Activated naive CD8-positive, alpha-beta T cell treated with anti-CD3 and anti-CD28 coated beads for 36 hours (primary cell): ENCODE data around the gene STN1. TPM values are rescaled to one million over a fixed set of nuclear protein-coding genes. Genes with fewer than 3 reads are reported as not detected.
A peak's percentile ranks its signal among the peaks of the same experiment; 100 is the strongest.

Experiments used
- DNase-seq: peaks from one replicate; pipeline ENCODE4 v3.0.0; 2021
- H3K27ac Mint-ChIP-seq: one replicate; pipeline ENCODE4 v1.8.0; 2022; ENCODE audit warnings: mild to moderate bottlenecking, moderate library complexity, mixed read lengths
- H3K27me3 Mint-ChIP-seq: one replicate; pipeline ENCODE4 v1.8.0; 2022; ENCODE audit warnings: mild to moderate bottlenecking, mixed read lengths
- H3K36me3 Mint-ChIP-seq: one replicate; pipeline ENCODE4 v1.8.0; 2021; ENCODE audit warnings: mild to moderate bottlenecking, mixed read lengths
- H3K4me1 Mint-ChIP-seq: one replicate; pipeline ENCODE4 v1.8.0; 2021; ENCODE audit warnings: mixed read lengths
- H3K4me3 Mint-ChIP-seq: one replicate; pipeline ENCODE4 v1.8.0; 2022; ENCODE audit warnings: mild to moderate bottlenecking, moderate library complexity, mixed read lengths
- H3K9me3 Mint-ChIP-seq: one replicate; pipeline ENCODE4 v1.8.0; 2022; ENCODE audit warnings: mixed read lengths
- total RNA-seq, 2 experiments: library from RNA; stranded (reverse); gene quantifications; one replicate each; pipeline ENCODE4 v1.2.3, GENCODE V29; 2021

STN1 gene, protein sequence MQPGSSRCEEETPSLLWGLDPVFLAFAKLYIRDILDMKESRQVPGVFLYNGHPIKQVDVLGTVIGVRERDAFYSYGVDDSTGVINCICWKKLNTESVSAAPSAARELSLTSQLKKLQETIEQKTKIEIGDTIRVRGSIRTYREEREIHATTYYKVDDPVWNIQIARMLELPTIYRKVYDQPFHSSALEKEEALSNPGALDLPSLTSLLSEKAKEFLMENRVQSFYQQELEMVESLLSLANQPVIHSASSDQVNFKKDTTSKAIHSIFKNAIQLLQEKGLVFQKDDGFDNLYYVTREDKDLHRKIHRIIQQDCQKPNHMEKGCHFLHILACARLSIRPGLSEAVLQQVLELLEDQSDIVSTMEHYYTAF
- total RNA-seq = 10 to 100 TPM; 25.4 to 25.5 TPM

DNA sequence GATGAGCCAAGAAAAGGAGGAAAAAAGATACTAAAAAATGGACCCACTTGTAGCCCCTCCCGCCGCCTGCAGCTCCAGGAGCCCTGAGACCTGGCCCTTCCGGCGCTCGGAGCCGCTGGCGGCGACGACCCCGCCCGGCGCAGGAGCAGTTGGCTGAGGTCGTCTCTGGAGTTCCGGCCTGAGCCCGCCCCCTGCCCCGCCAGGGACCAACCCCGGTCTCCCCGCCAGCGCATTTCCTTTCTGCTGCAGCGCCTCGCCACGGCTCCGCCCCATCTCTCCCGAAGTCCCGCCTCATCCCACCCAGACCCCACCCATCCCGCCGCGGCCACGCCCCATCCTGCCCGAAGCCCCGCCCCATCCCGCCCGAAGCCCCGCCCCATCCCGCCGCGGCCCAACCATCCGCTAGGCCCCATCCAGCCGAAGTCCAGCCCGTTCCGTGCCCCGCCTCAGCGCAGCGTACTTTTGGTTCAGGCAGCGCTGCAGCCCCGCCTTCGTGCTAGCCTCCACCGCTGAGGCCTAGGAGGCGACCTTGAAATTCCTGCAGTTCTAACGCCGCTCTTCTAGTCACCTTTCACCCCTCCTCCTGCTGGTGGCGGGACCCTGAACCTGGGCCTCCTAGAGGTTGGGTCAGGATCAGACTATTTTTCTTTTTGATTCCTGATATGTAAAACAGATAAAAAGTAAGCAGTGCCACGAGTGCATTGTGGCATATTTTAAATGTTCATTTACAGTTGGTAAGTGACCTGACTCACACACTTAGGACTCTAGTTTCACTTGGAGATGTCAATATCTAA is at the start of gene STN1:
STN1 (minus strand) TSS at position 132 of the 794 bp plus-strand sequence. CDS start 590 bp downstream, outside the sequence.
- peaks cover 23% of the 10 kb centered on the region for H3K36me3 Mint-ChIP-seq
- peaks cover 27% of the 10 kb centered on the region for H3K4me1 Mint-ChIP-seq
- H3K9me3 Mint-ChIP-seq = peaks cover 9% of the 10 kb centered on the region
- peak within 1 kb of the TSS; percentile 94 for H3K27ac Mint-ChIP-seq
- peak within 1 kb of the TSS; percentile 94 for H3K4me3 Mint-ChIP-seq
- peak; percentile 97 for DNase-seq
- no peaks in the 10 kb centered on the region for H3K27me3 Mint-ChIP-seq

DNA sequence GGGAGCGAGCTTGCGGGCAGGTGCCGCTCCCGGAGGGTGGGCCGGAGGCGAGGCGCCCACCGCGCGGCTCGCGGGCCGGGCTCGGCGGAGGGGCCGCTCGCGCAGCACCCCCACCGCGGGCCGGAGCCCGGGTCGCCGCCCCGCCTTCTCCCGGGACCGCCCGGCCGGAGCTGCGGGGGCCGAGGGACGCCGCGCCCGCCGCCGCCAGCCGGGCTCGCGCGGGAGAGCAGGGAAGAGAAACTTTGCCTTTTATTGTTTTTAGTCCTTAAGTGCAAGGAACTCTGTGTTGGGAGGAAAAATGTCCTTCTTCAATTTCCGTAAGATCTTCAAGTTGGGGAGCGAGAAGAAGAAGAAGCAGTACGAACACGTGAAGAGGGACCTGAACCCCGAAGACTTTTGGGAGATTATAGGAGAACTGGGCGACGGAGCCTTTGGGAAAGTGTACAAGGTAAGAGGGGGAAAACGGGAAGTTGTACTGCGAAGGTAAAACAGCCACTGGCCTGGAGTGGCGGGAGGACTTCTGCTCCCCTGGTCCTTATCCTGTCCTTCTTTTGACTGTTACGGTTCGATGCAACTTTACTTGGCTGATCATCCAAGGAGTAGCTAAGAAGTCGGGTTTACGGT is 49.6 kb upstream of the STN1 start:
- no peaks in the 10 kb centered on the region for H3K27me3 Mint-ChIP-seq
- peaks cover 36% of the 10 kb centered on the region for H3K4me1 Mint-ChIP-seq

DNA sequence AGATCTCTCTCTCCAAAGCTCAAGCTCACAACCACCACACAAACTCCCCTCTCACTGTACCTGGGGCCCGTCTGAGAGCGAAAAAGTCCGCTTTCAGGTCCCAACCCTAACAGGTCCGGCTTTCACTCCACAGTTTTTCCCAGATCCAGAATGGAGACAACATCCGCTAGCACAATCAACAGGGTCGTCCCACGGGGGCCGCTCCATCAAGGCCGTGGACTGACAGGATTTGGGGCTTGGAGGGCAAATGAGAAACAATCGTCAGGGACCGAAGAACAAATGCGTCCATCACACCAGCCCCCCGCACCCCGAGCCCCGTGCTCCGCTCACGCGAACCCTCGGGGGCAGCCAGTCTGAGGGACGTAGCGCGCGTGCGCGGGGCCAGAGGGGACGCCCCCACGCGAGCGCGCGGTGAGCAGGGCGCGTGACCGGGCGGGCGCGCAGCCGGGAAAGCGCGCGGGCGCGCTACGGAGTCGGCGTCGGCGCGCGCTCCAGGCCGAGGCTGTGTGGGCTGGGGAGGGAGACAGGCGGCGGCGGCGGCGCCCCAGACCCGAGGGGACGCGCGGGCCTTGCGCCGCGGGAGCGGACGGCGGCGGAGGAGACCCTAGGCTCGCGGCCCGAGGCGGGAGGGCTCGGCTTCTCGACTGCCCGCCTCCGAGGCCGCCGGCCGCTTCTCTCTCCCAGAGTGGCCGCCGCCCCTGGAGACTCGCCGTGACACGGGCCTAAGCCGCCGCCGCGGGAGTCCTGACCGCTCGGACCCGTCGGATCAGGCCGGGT is 48.9 kb upstream of the STN1 start, which contains the start of gene SLK:
SLK (plus strand) TSS at position 470 of the 777 bp plus-strand sequence. CDS start 606 bp downstream, outside the sequence.
- Mint-ChIP-seq H3K27ac (peak within 1 kb of the TSS; percentile 97), H3K4me3 (peak within 1 kb of the TSS; percentile 95), H3K4me1 (peaks cover 31% of the 10 kb centered on the region), H3K27me3 (no peaks in the 10 kb centered on the region), H3K9me3 (no peaks in the 10 kb centered on the region), H3K36me3 (peaks cover 10% of the 10 kb centered on the region)
- peak; percentile 92 for DNase-seq

More for the DNA sequence above, 49.6 kb upstream of the STN1 start:
- Mint-ChIP-seq H3K9me3 (no peaks in the 10 kb centered on the region), H3K4me3 (peak overlapping the region; percentile 95), H3K36me3 (peaks cover 14% of the 10 kb centered on the region), H3K27ac (peak overlapping the region; percentile 85)
- DNase-seq = peak; percentile 46

DNA sequence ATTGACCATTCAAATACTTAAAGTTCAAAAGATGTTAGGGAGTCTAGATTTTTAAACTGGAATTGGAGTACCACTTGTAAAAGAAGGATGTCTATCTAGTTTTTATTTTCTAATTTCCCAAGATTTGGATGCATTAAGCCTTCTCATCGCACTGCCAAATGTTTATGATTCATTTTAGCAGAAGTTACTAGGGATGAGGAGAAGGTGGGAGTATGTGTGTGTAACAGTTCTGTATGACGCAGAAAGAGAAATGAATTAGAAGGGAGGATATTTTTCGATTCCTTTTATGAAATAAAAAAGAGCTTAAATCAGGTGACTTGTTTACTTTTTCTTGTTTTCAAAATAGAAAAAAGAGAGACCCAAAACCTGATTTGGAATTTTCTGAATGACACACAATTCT is 42.1 kb upstream of the STN1 start:
- H3K4me1 Mint-ChIP-seq = peaks cover 2% of the 10 kb centered on the region
- no peaks in the 10 kb centered on the region for H3K36me3 Mint-ChIP-seq

DNA sequence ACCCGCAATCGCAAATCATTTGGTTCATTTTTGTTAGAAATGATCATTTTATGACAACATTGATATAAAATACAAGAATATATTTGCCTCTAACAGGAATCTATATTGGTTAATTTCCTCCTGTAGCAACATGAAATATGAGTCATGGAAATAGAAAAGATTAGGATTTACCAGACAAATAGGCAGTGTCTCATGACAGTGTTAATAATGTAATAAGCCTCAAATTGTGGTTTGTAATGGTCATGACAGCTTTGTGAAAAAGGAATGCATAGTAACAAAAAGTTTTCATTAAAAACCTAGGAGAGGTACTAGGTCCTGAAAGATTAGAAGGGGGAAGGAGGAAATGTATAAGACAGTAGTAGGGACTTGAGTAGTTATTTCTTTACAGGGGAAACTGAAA is 41.0 kb upstream of the STN1 start:
- H3K27me3 Mint-ChIP-seq = no peaks in the 10 kb centered on the region
- H3K36me3 Mint-ChIP-seq = no peaks in the 10 kb centered on the region
- H3K9me3 Mint-ChIP-seq = peaks cover 2% of the 10 kb centered on the region
- H3K27ac Mint-ChIP-seq = no peak overlapping the region
- H3K4me3 Mint-ChIP-seq = no peak overlapping the region
- no peak for DNase-seq
- H3K4me1 Mint-ChIP-seq = peaks cover 2% of the 10 kb centered on the region

More for the DNA sequence above, 42.1 kb upstream of the STN1 start:
- Mint-ChIP-seq H3K27me3 (no peaks in the 10 kb centered on the region), H3K4me3 (no peak overlapping the region), H3K9me3 (no peaks in the 10 kb centered on the region), H3K27ac (no peak overlapping the region)
- DNase-seq = no peak

DNA sequence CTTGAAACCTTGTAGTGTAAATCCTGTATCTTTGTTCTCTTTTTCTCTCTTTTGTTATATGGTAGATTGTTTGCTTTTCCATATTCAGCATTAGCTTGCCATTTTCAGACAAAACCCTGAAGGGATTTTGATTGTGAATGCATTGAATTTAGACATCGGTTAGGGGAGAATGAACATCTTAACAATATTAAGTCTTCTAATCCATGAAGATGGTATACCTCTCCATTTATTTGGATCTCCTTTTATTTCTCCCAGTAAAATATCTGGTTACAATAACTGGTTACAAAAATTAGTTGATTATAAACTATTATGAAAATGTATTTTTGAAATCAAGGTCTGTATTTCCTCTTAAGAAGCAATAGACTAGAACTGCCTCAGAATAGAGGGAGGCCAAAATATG is 36.6 kb upstream of the STN1 start:
- Mint-ChIP-seq H3K4me3 (no peak overlapping the region), H3K27ac (no peak overlapping the region), H3K27me3 (no peaks in the 10 kb centered on the region), H3K36me3 (no peaks in the 10 kb centered on the region), H3K9me3 (peaks cover 2% of the 10 kb centered on the region), H3K4me1 (peaks cover 2% of the 10 kb centered on the region)
- DNase-seq = no peak

DNA sequence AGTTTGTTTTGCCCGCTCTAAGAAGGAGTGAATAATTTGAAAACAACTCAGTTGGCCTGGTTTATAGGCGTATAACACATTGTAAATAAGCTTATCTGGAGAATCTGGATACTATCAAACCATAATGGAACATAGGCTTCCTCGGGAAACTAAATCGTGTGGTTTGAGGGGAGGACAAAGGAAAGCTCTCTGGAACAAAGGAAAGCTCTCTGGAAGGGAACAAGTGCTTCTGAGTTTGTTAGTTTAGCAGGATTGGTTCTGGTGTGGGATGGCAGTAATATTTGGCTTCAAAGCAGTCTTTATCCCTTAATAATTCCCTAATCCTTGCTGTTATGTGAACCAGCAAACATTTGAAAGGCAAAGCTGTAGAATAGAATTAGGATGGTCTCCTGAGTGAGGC is 34.0 kb upstream of the STN1 start:
- H3K36me3 Mint-ChIP-seq = no peaks in the 10 kb centered on the region

DNA sequence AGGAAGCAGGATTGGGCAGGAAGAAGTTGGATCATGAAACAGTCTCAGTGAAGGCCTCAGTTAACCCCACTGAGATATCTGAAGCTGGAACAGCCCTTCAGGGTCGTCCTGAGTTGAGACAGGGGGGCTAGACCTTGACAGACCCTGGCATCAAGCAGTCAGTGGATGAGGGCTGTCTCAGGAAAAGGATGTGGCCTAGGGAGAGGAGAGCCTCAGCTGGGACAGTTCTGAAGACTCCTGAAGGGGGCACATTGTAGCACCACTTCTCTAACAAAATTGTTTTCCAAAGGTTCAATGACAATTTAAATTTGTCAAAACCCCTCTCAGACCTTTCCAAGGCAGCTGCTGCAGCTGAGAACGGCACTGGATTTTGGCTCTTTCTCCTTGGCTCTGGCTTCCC is 33.2 kb upstream of the STN1 start:
- Mint-ChIP-seq H3K36me3 (no peaks in the 10 kb centered on the region), H3K27me3 (no peaks in the 10 kb centered on the region), H3K4me1 (peaks cover 4% of the 10 kb centered on the region), H3K4me3 (no peak overlapping the region), H3K9me3 (peaks cover 2% of the 10 kb centered on the region), H3K27ac (no peak overlapping the region)
- DNase-seq = no peak

More for the DNA sequence above, 34.0 kb upstream of the STN1 start:
- no peaks in the 10 kb centered on the region for H3K27me3 Mint-ChIP-seq
- H3K4me3 Mint-ChIP-seq = no peak overlapping the region
- H3K9me3 Mint-ChIP-seq = peaks cover 2% of the 10 kb centered on the region
- no peak overlapping the region for H3K27ac Mint-ChIP-seq
- H3K4me1 Mint-ChIP-seq = peaks cover 4% of the 10 kb centered on the region
- no peak for DNase-seq

DNA sequence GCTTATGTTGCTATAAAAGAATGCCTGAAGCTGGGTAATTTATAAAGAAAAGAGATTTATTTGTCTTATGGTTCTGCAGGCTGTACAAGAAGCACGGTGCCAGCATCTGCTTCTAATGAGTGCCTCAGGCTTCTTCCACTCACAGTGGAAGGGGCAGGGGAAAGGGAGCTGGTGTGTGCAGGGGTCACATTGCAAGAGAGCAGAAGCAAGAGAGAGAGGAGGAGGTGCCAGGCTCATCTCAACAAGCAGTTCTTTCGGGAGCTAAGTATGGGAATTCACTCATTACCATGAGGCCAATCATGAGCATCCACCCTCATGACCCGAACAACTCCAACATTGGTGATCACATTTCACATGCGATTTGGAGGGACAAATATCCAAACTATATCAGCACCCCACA is 31.7 kb upstream of the STN1 start:
- no peaks in the 10 kb centered on the region for H3K27me3 Mint-ChIP-seq
- H3K27ac Mint-ChIP-seq = no peak overlapping the region
- DNase-seq = no peak
- peaks cover 2% of the 10 kb centered on the region for H3K9me3 Mint-ChIP-seq
- H3K4me3 Mint-ChIP-seq = no peak overlapping the region
- no peaks in the 10 kb centered on the region for H3K36me3 Mint-ChIP-seq
- H3K4me1 Mint-ChIP-seq = peaks cover 4% of the 10 kb centered on the region

DNA sequence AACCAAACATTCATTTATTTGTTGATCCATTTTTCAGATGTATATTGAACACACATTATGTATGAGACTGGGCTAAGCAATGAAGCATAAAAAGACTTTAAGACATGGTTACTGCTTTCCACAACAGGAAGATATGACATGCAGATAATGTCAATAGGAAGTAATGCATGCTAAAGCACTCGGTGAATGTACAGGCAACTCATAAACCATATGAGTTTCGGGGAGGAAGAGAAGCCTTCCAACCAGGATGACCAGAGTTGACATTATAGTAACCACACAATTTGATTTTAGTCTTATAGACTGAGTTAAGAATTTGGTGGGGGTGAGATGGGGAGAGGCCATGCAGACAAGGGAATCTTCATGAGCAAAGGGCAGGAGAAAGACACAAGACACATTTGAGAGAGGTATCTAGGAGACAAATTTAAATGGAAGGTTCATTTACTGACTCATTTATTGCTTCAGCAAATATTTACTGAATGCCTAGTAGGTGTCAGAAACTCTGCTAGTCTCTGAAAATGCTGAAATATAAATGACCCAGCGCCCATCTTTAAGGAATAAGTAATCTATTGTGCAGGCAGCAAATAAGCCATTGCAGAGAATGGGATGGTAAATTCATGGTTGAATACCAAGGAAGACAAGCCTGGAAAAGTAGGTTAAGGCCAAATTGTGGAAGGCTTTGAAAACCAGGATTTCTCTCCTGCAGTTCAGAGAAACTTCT is 30.0 kb upstream of the STN1 start:
- no peak overlapping the region for H3K27ac Mint-ChIP-seq
- no peaks in the 10 kb centered on the region for H3K9me3 Mint-ChIP-seq
- no peak for DNase-seq
- no peak overlapping the region for H3K4me3 Mint-ChIP-seq
- H3K36me3 Mint-ChIP-seq = no peaks in the 10 kb centered on the region
- H3K27me3 Mint-ChIP-seq = no peaks in the 10 kb centered on the region
- peaks cover 4% of the 10 kb centered on the region for H3K4me1 Mint-ChIP-seq

DNA sequence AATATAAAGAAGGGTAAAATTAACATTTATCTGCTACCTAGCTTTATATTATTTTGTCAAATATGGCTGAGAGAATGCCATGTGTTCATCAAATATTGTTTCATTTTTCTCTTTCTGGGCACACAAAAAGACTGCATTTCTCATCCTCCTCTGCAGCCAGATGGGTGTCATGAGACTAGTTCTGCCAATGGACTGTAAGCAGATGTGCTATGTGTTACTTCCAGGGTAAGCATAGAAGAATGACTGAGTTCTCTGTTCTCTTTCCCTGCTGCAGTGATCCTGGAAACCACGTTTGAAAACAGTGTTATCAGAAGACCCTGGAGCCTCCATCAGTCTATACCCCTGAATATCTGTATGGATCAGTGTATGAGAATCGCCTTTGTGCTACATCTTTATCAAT is 24.9 kb upstream of the STN1 start:
- no peak for DNase-seq
- H3K9me3 Mint-ChIP-seq = no peaks in the 10 kb centered on the region
- no peaks in the 10 kb centered on the region for H3K36me3 Mint-ChIP-seq
- no peak overlapping the region for H3K27ac Mint-ChIP-seq
- peaks cover 3% of the 10 kb centered on the region for H3K4me1 Mint-ChIP-seq
- H3K4me3 Mint-ChIP-seq = no peak overlapping the region
- H3K27me3 Mint-ChIP-seq = no peaks in the 10 kb centered on the region

DNA sequence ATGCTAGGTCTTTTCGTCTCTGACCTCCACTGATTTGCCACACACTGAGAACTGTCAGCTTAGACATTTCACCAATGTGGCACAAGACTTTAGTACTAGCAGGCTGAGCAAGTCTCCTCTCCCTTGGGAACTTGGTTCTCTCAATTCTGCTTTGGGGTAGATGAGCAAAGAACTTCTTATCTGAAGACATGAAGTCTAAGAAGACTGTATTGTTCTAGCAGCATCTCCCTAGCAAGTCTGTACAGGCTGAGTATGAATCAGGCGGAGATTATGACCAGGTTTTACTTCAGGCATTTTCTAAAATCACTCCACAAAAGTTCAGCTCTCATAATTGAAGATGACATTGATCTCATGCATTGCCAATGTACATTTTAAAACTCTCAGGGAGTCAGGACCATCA is 23.8 kb upstream of the STN1 start:
- H3K27ac Mint-ChIP-seq = no peak overlapping the region
- H3K36me3 Mint-ChIP-seq = no peaks in the 10 kb centered on the region
- no peak for DNase-seq
- no peaks in the 10 kb centered on the region for H3K9me3 Mint-ChIP-seq
- H3K4me3 Mint-ChIP-seq = no peak overlapping the region
- H3K27me3 Mint-ChIP-seq = no peaks in the 10 kb centered on the region
- H3K4me1 Mint-ChIP-seq = no peaks in the 10 kb centered on the region

DNA sequence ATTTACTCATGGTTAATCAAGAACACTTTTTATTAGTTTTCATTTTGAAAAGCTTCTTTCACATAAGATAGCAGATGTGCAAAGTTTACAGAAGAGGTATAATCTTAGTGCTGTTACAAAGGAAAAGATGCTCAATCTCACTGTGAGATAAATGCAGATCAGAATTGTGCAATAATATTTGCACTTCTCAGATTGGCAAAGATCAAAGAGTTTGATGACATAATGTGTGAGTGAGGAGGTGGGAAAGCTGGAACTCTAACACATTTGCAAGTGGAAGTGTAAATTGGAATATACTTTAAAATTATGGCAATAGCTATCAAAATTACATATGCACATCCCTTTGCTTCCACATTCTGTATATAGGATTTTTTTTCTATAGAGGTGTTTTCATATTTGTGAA is 21.5 kb upstream of the STN1 start:
- H3K36me3 Mint-ChIP-seq = no peaks in the 10 kb centered on the region
- no peak for DNase-seq
- H3K4me3 Mint-ChIP-seq = no peak overlapping the region
- H3K27me3 Mint-ChIP-seq = no peaks in the 10 kb centered on the region
- H3K4me1 Mint-ChIP-seq = no peaks in the 10 kb centered on the region
- no peak overlapping the region for H3K27ac Mint-ChIP-seq
- H3K9me3 Mint-ChIP-seq = no peaks in the 10 kb centered on the region

DNA sequence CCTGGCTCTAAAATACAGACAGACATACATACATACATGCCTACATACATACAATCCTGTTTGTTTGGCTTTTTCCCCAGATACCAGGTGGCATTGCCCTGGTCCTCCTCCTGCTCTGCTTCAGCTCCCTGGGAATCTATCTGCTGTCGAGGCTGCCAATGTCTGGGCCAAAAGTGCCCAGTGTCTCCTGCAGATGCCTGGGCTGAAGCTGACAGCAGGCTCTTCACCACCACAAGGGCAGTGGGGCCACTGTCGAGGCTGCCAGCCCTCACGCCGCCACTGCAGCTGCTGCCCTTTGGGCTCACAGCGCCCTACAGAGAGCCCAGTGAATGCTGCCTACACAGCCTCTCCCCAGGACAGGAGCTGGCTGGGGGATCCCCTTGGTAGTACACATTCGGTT is 18.0 kb upstream of the STN1 start:
- no peaks in the 10 kb centered on the region for H3K27me3 Mint-ChIP-seq
- no peak for DNase-seq
- H3K4me3 Mint-ChIP-seq = no peak overlapping the region
- no peak overlapping the region for H3K27ac Mint-ChIP-seq
- no peaks in the 10 kb centered on the region for H3K36me3 Mint-ChIP-seq
- H3K4me1 Mint-ChIP-seq = no peaks in the 10 kb centered on the region
- H3K9me3 Mint-ChIP-seq = no peaks in the 10 kb centered on the region
